ENCODE results near the gene DMWD. TPM values are rescaled to one million over a fixed set of nuclear protein-coding genes. Genes with fewer than 3 reads are reported as not detected.
"Not testable (repeated sequence)": the region's sequence is repeated elsewhere in the genome, so short reads cannot be mapped to it uniquely, and the experiment has no call there.

DMWD gene
- total RNA-seq, 2 experiments from 2014 or later = 35.0 to 37.8 TPM

- ChIA-PET CTCF (interaction anchor here (1.5 kb wide), 1 partner anchor 14 kb away, joined by 3 read pairs; no protein-coding TSS in a partner anchor), POLR2A (no interaction called here)
- no peaks in the 10 kb centered on the region for H3K36me3 Mint-ChIP-seq (ENCODE audit: low read depth)
- H3K27ac Mint-ChIP-seq = no peak overlapping the region
- no peak for DNase-seq
- peaks cover 10% of the 10 kb centered on the region for H3K27me3 Mint-ChIP-seq
- H3K9me3 Mint-ChIP-seq = no peaks in the 10 kb centered on the region
- H3K4me1 Mint-ChIP-seq = peaks cover 11% of the 10 kb centered on the region
- no peak overlapping the region for H3K4me3 Mint-ChIP-seq
These were observed 27.5 kb downstream of the DMWD start for GRCh38 chr19:45764945-45765701.

GRCh38 chr19:45764475-45764874 is 28.2 kb downstream of the DMWD start:
- H3K36me3 Mint-ChIP-seq (ENCODE audit: low read depth) = no peaks in the 10 kb centered on the region
- DNase-seq = no peak
- H3K27me3 Mint-ChIP-seq = peaks cover 10% of the 10 kb centered on the region
- ChIA-PET CTCF (interaction anchor here (1.5 kb wide), 1 partner anchor 15 kb away, joined by 3 read pairs; no protein-coding TSS in a partner anchor), POLR2A (no interaction called here)
- H3K27ac Mint-ChIP-seq = no peak overlapping the region
- H3K9me3 Mint-ChIP-seq = no peaks in the 10 kb centered on the region
- no peak overlapping the region for H3K4me3 Mint-ChIP-seq
- H3K4me1 Mint-ChIP-seq = peaks cover 5% of the 10 kb centered on the region

GRCh38 chr19:45763691-45764294 is 28.9 kb downstream of the DMWD start:
- DNase-seq = no peak
- POLR2A ChIA-PET = no interaction called here
- Mint-ChIP-seq H3K27ac (no peak overlapping the region), H3K27me3 (peaks cover 8% of the 10 kb centered on the region), H3K4me3 (no peak overlapping the region), H3K36me3 (ENCODE audit: low read depth) (no peaks in the 10 kb centered on the region), H3K9me3 (no peaks in the 10 kb centered on the region), H3K4me1 (peaks cover 3% of the 10 kb centered on the region)
- CTCF ChIA-PET = interaction anchor here (1.0 kb wide), 1 partner anchor 10 kb away, joined by 4 read pairs; no protein-coding TSS in a partner anchor

- ChIA-PET POLR2A (no interaction called here), CTCF (interaction anchor here (1.0 kb wide), 1 partner anchor 9 kb away, joined by 4 read pairs; no protein-coding TSS in a partner anchor)
- H3K4me1 Mint-ChIP-seq = peaks cover 2% of the 10 kb centered on the region
- H3K27ac Mint-ChIP-seq = no peak overlapping the region
- H3K36me3 Mint-ChIP-seq (ENCODE audit: low read depth) = no peaks in the 10 kb centered on the region
- H3K27me3 Mint-ChIP-seq = peaks cover 7% of the 10 kb centered on the region
- no peaks in the 10 kb centered on the region for H3K9me3 Mint-ChIP-seq
- H3K4me3 Mint-ChIP-seq = no peak overlapping the region
- DNase-seq = no peak
These were observed 29.6 kb downstream of the DMWD start for GRCh38 chr19:45762870-45763631.

GRCh38 chr19:45761714-45762113 is 30.9 kb downstream of the DMWD start:
- DNase-seq = no peak
- ChIA-PET POLR2A (no interaction called here), CTCF (interaction anchor here (2.4 kb wide), 1 partner anchor 8 kb away, joined by 12 read pairs; the partner anchor contains the start of gene SIX5)
- Mint-ChIP-seq H3K9me3 (no peaks in the 10 kb centered on the region), H3K27ac (no peak overlapping the region), H3K36me3 (ENCODE audit: low read depth) (no peaks in the 10 kb centered on the region), H3K4me1 (no peaks in the 10 kb centered on the region), H3K4me3 (no peak overlapping the region), H3K27me3 (peaks cover 3% of the 10 kb centered on the region)

GRCh38 chr19:45758921-45759320 is 33.7 kb downstream of the DMWD start:
- H3K9me3 Mint-ChIP-seq = no peaks in the 10 kb centered on the region
- H3K4me3 Mint-ChIP-seq = no peak overlapping the region
- POLR2A ChIA-PET = no interaction called here
- DNase-seq = no peak
- H3K4me1 Mint-ChIP-seq = no peaks in the 10 kb centered on the region
- CTCF ChIA-PET = interaction anchor here (0.7 to 2.1 kb wide), 2 partner anchors 10 to 11 kb away, joined by 3 to 11 read pairs; partner anchors contain the start of gene SIX5
- no peak overlapping the region for H3K27ac Mint-ChIP-seq
- peaks cover 3% of the 10 kb centered on the region for H3K27me3 Mint-ChIP-seq
- no peaks in the 10 kb centered on the region for H3K36me3 Mint-ChIP-seq (ENCODE audit: low read depth)

GRCh38 chr19:45757695-45758094 is 35.0 kb downstream of the DMWD start:
- Mint-ChIP-seq H3K9me3 (no peaks in the 10 kb centered on the region), H3K36me3 (ENCODE audit: low read depth) (no peaks in the 10 kb centered on the region), H3K27ac (no peak overlapping the region), H3K4me1 (no peaks in the 10 kb centered on the region), H3K4me3 (no peak overlapping the region), H3K27me3 (peaks cover 3% of the 10 kb centered on the region)
- ChIA-PET CTCF (interaction anchor here (0.7 to 2.1 kb wide), 2 partner anchors 12 to 64 kb away, joined by 3 to 11 read pairs; partner anchors contain the start of gene SIX5), POLR2A (no interaction called here)
- no peak for DNase-seq

GRCh38 chr19:45754323-45754722 is 38.3 kb downstream of the DMWD start:
- CTCF ChIA-PET = interaction anchor here (0.5 to 1.2 kb wide), 5 partner anchors 9 to 614 kb away, joined by 3 to 5 read pairs (median 3); partner anchors contain the start of genes FBXO46 and SIX5
- Mint-ChIP-seq H3K27ac (no peak overlapping the region), H3K4me3 (no peak overlapping the region), H3K27me3 (peaks cover 3% of the 10 kb centered on the region), H3K36me3 (ENCODE audit: low read depth) (no peaks in the 10 kb centered on the region), H3K4me1 (no peaks in the 10 kb centered on the region), H3K9me3 (no peaks in the 10 kb centered on the region)
- POLR2A ChIA-PET = no interaction called here
- no peak for DNase-seq

- no peak for DNase-seq
- Mint-ChIP-seq H3K27ac (no peak overlapping the region), H3K36me3 (ENCODE audit: low read depth) (no peaks in the 10 kb centered on the region), H3K4me3 (no peak overlapping the region), H3K4me1 (no peaks in the 10 kb centered on the region), H3K27me3 (peaks cover 3% of the 10 kb centered on the region), H3K9me3 (no peaks in the 10 kb centered on the region)
- ChIA-PET CTCF (interaction anchor here (0.9 to 2.1 kb wide), 3 partner anchors 9 to 19 kb away, joined by 3 to 5 read pairs (median 4); no protein-coding TSS in a partner anchor), POLR2A (no interaction called here)
These were observed 39.1 kb downstream of the DMWD start for GRCh38 chr19:45753548-45753947.

- Mint-ChIP-seq H3K4me1 (no peaks in the 10 kb centered on the region), H3K9me3 (no peaks in the 10 kb centered on the region), H3K27me3 (peaks cover 3% of the 10 kb centered on the region), H3K27ac (no peak overlapping the region), H3K4me3 (no peak overlapping the region), H3K36me3 (ENCODE audit: low read depth) (no peaks in the 10 kb centered on the region)
- POLR2A ChIA-PET = no interaction called here
- DNase-seq = no peak
- CTCF ChIA-PET = interaction anchor here (2.1 kb wide), 1 partner anchor 18 kb away, joined by 5 read pairs; no protein-coding TSS in a partner anchor
These were observed 40.0 kb downstream of the DMWD start for GRCh38 chr19:45752639-45753038.

- H3K36me3 Mint-ChIP-seq (ENCODE audit: low read depth); CTCF ChIA-PET; POLR2A ChIA-PET; H3K27ac Mint-ChIP-seq; H3K4me3 Mint-ChIP-seq; H3K27me3 Mint-ChIP-seq; DNase-seq; H3K9me3 Mint-ChIP-seq; H3K4me1 Mint-ChIP-seq: not testable (repeated sequence)
These were observed 41.2 kb downstream of the DMWD start for GRCh38 chr19:45751483-45751882.

- Mint-ChIP-seq H3K4me3 (no peak overlapping the region), H3K27ac (no peak overlapping the region), H3K9me3 (no peaks in the 10 kb centered on the region), H3K27me3 (peaks cover 15% of the 10 kb centered on the region), H3K36me3 (ENCODE audit: low read depth) (no peaks in the 10 kb centered on the region), H3K4me1 (no peaks in the 10 kb centered on the region)
- CTCF ChIA-PET = interaction anchor here (0.6 to 1.7 kb wide), 3 partner anchors 22 to 1037 kb away, joined by 3 to 4 read pairs (median 3); partner anchors contain the start of genes DMWD and SIX5
- POLR2A ChIA-PET = no interaction called here
- DNase-seq = no peak
These were observed 45.1 kb downstream of the DMWD start for GRCh38 chr19:45747513-45747912.

- Mint-ChIP-seq H3K4me3 (no peak overlapping the region), H3K9me3 (no peaks in the 10 kb centered on the region), H3K27ac (no peak overlapping the region), H3K36me3 (ENCODE audit: low read depth) (no peaks in the 10 kb centered on the region), H3K4me1 (no peaks in the 10 kb centered on the region), H3K27me3 (peaks cover 17% of the 10 kb centered on the region)
- CTCF ChIA-PET = no interaction called here
- no peak for DNase-seq
- POLR2A ChIA-PET = no interaction called here
These were observed 45.8 kb downstream of the DMWD start for GRCh38 chr19:45746866-45747265.

Measured in activated CD4-positive, alpha-beta T cell treated with anti-CD3 and anti-CD28 coated beads, Interleukin-2, amount 10 ng/mL, durations not matched to agents 7 days and 5 days (primary cell).